Measurements from ENCODE around the gene ADCYAP1.

DNA sequence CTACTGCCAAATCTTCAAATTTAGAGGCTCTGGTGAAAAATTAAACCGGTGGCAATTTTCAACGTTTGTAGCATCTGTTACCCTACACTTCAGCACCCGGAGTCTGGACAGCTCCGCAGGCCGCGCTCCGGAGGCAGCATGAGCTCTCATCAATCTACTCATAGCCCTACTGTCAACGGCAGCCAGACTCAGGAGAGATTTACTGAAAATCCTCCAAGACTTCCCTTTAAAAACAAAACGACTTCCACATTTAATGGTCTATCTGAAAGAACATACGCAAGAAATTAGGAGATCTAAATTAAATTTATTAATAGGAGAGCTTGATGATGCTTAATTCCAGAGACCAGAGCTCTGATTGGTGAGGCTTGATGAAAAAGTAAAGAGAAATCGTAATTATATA is 970 bp upstream of the ADCYAP1 start:
- TF ChIP-seq EZH2 (IDR thresholded peaks at IDR 0.05; ENCODE audit: borderline replicate concordance, low read length) = no peak
- TF ChIP-seq, protein P1, sequence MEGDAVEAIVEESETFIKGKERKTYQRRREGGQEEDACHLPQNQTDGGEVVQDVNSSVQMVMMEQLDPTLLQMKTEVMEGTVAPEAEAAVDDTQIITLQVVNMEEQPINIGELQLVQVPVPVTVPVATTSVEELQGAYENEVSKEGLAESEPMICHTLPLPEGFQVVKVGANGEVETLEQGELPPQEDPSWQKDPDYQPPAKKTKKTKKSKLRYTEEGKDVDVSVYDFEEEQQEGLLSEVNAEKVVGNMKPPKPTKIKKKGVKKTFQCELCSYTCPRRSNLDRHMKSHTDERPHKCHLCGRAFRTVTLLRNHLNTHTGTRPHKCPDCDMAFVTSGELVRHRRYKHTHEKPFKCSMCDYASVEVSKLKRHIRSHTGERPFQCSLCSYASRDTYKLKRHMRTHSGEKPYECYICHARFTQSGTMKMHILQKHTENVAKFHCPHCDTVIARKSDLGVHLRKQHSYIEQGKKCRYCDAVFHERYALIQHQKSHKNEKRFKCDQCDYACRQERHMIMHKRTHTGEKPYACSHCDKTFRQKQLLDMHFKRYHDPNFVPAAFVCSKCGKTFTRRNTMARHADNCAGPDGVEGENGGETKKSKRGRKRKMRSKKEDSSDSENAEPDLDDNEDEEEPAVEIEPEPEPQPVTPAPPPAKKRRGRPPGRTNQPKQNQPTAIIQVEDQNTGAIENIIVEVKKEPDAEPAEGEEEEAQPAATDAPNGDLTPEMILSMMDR (IDR thresholded peaks at IDR 0.05; ENCODE audit: low read length) = no peak
